Muscle layer of duodenum (tissue), 2 donors: ENCODE measurements around the gene DUSP10.

ENCODE experiments used
- H3K27ac ChIP-seq: one replicate; pipeline ENCODE4 v1.7.0; 2013; ENCODE audit warnings: mild to moderate bottlenecking, low read length
- H3K27me3 ChIP-seq: one replicate; pipeline ENCODE4 v1.7.0; 2013; ENCODE audit warnings: low read depth, mild to moderate bottlenecking, control low read depth, low read length
- H3K36me3 ChIP-seq, 2 donors: one replicate each; pipeline ENCODE4 v1.7.0; 2013; ENCODE audit warnings: low read length in 2 of 2, control low read depth in 1 of 2, mild to moderate bottlenecking in 1 of 2; ENCODE audit not compliant: insufficient read depth in 2 of 2, control insufficient read depth in 1 of 2
- H3K4me1 ChIP-seq, 2 donors: one replicate each; pipeline ENCODE4 v1.7.0; 2013; ENCODE audit warnings: low read length in 2 of 2, mild to moderate bottlenecking in 2 of 2, control low read depth in 1 of 2, moderate library complexity in 1 of 2; ENCODE audit not compliant: insufficient read depth in 2 of 2, control insufficient read depth in 1 of 2
- H3K4me3 ChIP-seq, 2 donors: one replicate each; pipeline ENCODE4 v1.7.0; 2013; ENCODE audit warnings: low read length in 2 of 2, low read depth in 1 of 2, mild to moderate bottlenecking in 1 of 2
- H3K9me3 ChIP-seq, 2 donors: one replicate each; pipeline ENCODE4 v1.7.0; 2013; ENCODE audit warnings: low read length in 2 of 2, control low read depth in 1 of 2, mild to moderate bottlenecking in 1 of 2; ENCODE audit not compliant: control insufficient read depth in 1 of 2
- donor health status: healthy.

The DUSP10 gene

GRCh38 chr1:221718381-221719277, 23.3 kb downstream of the DUSP10 start:
- Histone ChIP-seq H3K4me3 (peak overlapping the region in 1 of 2 donors; percentile 21), H3K9me3 (no peaks in the 10 kb centered on the region), H3K4me1 (peaks cover 21 to 56% of the 10 kb centered on the region in 2 donors), H3K27ac (peak overlapping the region; percentile 53), H3K27me3 (no peaks in the 10 kb centered on the region), H3K36me3 (peaks cover 0 to 4% of the 10 kb centered on the region in 2 donors)

GRCh38 chr1:221717485-221717853, 24.4 kb downstream of the DUSP10 start:
- Histone ChIP-seq H3K27ac (peak overlapping the region; percentile 50), H3K36me3 (peaks cover 0 to 3% of the 10 kb centered on the region in 2 donors), H3K4me3 (no peak overlapping the region), H3K4me1 (peaks cover 21 to 58% of the 10 kb centered on the region in 2 donors), H3K9me3 (no peaks in the 10 kb centered on the region), H3K27me3 (no peaks in the 10 kb centered on the region)

- H3K27me3 ChIP-seq, result no peaks in the 10 kb centered on the region
- no peaks in the 10 kb centered on the region for H3K36me3 ChIP-seq
- peaks cover 21 to 62% of the 10 kb centered on the region in 2 donors for H3K4me1 ChIP-seq
- H3K27ac ChIP-seq, result peak overlapping the region; percentile 50
- H3K9me3 ChIP-seq, result no peaks in the 10 kb centered on the region
- H3K4me3 ChIP-seq, result no peak overlapping the region
Observed at GRCh38 chr1:221716713-221717484, 25.0 kb downstream of the DUSP10 start.

DNA sequence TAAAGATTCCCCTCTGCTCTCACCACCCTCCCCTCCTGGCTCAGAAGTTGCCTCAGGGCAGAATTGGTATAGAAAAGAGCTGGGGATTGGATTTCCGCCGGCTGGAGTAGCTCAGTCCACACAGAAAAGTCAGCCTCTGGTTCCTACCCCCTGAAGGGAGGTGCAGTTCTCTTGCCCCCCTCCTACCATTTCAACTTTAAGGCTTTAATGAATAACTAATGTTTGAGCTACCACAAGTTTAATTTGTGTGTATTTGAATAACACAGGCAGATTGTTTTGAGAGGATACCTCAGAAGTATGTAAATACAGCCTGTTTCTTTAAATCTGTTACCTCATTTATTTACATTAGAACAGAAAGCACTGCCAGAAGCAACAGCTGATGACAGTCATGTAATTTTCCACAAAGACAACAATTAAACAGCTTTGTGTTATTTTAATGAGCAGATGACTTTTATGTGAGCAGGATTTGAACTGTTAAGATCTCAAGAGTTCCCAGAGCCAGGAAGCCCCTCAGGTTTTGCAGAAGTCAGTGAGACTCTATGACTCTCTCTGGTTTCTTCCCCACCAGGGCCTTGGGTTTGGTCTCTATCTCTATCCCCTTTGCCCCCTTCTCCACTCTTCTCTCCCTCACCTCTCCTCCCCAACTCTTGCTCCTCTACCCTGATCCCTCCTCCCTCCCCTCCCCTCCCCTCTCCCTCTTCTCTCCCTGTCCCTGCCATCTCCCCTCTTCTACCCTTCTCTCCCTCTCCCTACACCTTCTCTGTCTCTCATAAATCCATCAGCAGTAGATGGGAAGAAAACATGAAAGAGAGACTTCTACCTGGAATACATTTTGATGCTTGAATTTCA, 26.3 kb downstream of the DUSP10 start:
- no peaks in the 10 kb centered on the region for H3K27me3 ChIP-seq
- H3K36me3 ChIP-seq, result no peaks in the 10 kb centered on the region
- peak overlapping the region in 1 of 2 donors; percentile 12 for H3K4me3 ChIP-seq
- no peaks in the 10 kb centered on the region for H3K9me3 ChIP-seq
- peak overlapping the region; percentile 50 for H3K27ac ChIP-seq
- H3K4me1 ChIP-seq, result peaks cover 26 to 72% of the 10 kb centered on the region in 2 donors

- H3K9me3 ChIP-seq, result no peaks in the 10 kb centered on the region
- peak overlapping the region in 1 of 2 donors; percentile 12 for H3K4me3 ChIP-seq
- H3K27ac ChIP-seq, result peak overlapping the region; percentile 50
- H3K27me3 ChIP-seq, result no peaks in the 10 kb centered on the region
- H3K4me1 ChIP-seq, result peaks cover 34 to 72% of the 10 kb centered on the region in 2 donors
- no peaks in the 10 kb centered on the region for H3K36me3 ChIP-seq
Observed at GRCh38 chr1:221714227-221715152, 27.4 kb downstream of the DUSP10 start.

GRCh38 chr1:221712776-221713431, 29.0 kb downstream of the DUSP10 start:
- Histone ChIP-seq H3K27me3 (no peaks in the 10 kb centered on the region), H3K36me3 (no peaks in the 10 kb centered on the region), H3K4me3 (no peak overlapping the region), H3K27ac (peak overlapping the region; percentile 49), H3K9me3 (no peaks in the 10 kb centered on the region), H3K4me1 (peaks cover 35 to 63% of the 10 kb centered on the region in 2 donors)

DNA sequence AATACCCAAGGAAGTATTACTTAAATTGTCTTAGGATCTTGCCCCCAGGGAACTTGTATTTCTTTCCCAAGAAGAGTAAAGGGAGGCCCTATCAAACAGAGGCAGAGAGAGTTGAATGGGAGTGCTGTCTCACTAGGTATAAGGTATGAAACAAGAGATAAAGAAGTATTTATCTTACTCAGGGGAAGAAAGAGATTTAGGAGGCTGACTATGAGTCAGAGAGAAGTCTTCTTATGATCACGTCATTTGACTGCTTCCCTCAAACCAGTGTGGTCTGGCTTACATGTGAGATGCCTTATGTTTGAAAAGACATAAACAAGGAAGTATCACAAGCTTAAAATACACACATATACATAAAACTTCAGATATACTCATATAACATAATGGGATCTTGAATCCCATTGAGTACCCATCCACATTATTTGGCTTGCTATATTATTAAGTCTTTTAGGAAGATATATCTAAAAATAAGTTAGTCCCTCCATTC, 29.6 kb downstream of the DUSP10 start:
- Histone ChIP-seq H3K27me3 (no peaks in the 10 kb centered on the region), H3K4me3 (no peak overlapping the region), H3K9me3 (no peaks in the 10 kb centered on the region), H3K27ac (peak overlapping the region; percentile 64), H3K4me1 (peaks cover 37 to 58% of the 10 kb centered on the region in 2 donors), H3K36me3 (no peaks in the 10 kb centered on the region)

- Histone ChIP-seq H3K4me3 (no peak overlapping the region), H3K4me1 (peaks cover 37 to 58% of the 10 kb centered on the region in 2 donors), H3K9me3 (no peaks in the 10 kb centered on the region), H3K27ac (peak overlapping the region; percentile 64), H3K27me3 (no peaks in the 10 kb centered on the region), H3K36me3 (no peaks in the 10 kb centered on the region)
Observed at GRCh38 chr1:221711656-221712055, 30.2 kb downstream of the DUSP10 start.

DNA sequence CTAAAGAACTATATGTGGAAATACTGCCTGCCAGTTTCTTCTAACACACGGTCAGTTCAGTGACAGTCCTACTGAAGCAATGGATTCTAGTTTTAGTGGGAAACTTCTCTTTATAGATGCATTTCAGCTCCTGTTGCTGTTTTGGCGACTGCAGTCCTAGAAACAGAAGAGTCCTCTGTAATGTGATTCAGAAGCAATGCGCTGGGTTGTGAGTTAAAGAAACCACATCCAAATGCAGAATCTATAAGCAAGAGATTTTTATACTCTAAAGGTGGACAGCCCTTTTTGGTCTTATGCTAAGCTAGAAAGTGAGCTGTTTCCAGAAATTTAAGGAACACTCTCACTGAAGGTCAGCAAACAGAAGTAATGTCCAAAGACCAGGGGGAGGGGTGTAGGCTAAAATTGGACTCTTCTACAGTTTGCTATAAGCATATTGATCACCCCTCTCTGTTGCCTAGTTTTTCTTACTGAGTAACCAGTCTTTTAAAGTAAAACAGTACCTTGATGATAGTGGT, 30.8 kb downstream of the DUSP10 start:
- peaks cover 37 to 54% of the 10 kb centered on the region in 2 donors for H3K4me1 ChIP-seq
- no peaks in the 10 kb centered on the region for H3K27me3 ChIP-seq
- peaks cover 0 to under 1% of the 10 kb centered on the region in 2 donors for H3K36me3 ChIP-seq
- H3K9me3 ChIP-seq, result no peaks in the 10 kb centered on the region
- H3K4me3 ChIP-seq, result no peak overlapping the region
- peak overlapping the region; percentile 64 for H3K27ac ChIP-seq
